CD8-positive, alpha-beta memory T cell (primary cell): ENCODE results near the gene SPDYC. TPM values are rescaled to one million over a fixed set of nuclear protein-coding genes. Genes with fewer than 3 reads are reported as not detected.
"Not testable (repeated sequence)": the region's sequence is repeated elsewhere in the genome, so short reads cannot be mapped to it uniquely, and the experiment has no call there.

Experiments used
- CTCF ChIA-PET: fragments of 350-600 bp; sonication (Branson Sonifier 250); formaldehyde crosslinking; loops from one replicate; lab custom pipeline; 2021; ENCODE audit warnings: antibody characterized with exemption; lab: Charles Lee
- POLR2A ChIA-PET: fragments of 350-600 bp; sonication (Branson Sonifier 250); formaldehyde crosslinking; loops from one replicate; lab custom pipeline; 2021; ENCODE audit warnings: antibody characterized with exemption; lab: Charles Lee
- DNase-seq, 5 donors: peaks; one replicate each; pipeline versions ENCODE4 v3.0.0 to v3.0.0-alpha.2; 2020 to 2022; ENCODE audit warnings: mixed read lengths in 1 of 5
- H3K27ac ChIP-seq: one replicate; pipeline ENCODE4 v1.7.0; 2013; ENCODE audit warnings: low read depth, mild to moderate bottlenecking, low read length, moderate library complexity
- H3K27me3 ChIP-seq: 2 replicates; pipeline ENCODE4 v1.7.0; 2013; ENCODE audit warnings: low read length, mild to moderate bottlenecking; ENCODE audit not compliant: insufficient read depth, poor library complexity, severe bottlenecking
- H3K36me3 ChIP-seq: 2 replicates; pipeline ENCODE4 v1.7.0; 2013; ENCODE audit warnings: mild to moderate bottlenecking, low read length, moderate library complexity; ENCODE audit not compliant: insufficient read depth
- H3K4me1 ChIP-seq: 2 replicates; pipeline ENCODE4 v1.7.0; 2013; ENCODE audit warnings: mild to moderate bottlenecking, low read length, moderate library complexity; ENCODE audit not compliant: insufficient read depth
- H3K4me3 ChIP-seq: 2 replicates; pipeline ENCODE4 v1.7.0; 2013; ENCODE audit warnings: mild to moderate bottlenecking, low read length
- H3K9me3 ChIP-seq: 2 replicates; pipeline ENCODE4 v1.7.0; 2013; ENCODE audit warnings: mild to moderate bottlenecking, low read length
- H3K27ac Mint-ChIP-seq, 8 donors: one replicate each; pipeline ENCODE4 v1.8.0; 2020 to 2021; ENCODE audit warnings: mixed read lengths in 8 of 8, mild to moderate bottlenecking in 6 of 8, inconsistent platforms in 3 of 8, moderate library complexity in 3 of 8
- H3K27me3 Mint-ChIP-seq, 2 donors: one replicate each; pipeline ENCODE4 v1.8.0; 2020 to 2021; ENCODE audit warnings: mixed read lengths in 2 of 2, mild to moderate bottlenecking in 1 of 2, moderate library complexity in 1 of 2
- H3K36me3 Mint-ChIP-seq, 3 donors: one replicate each; pipeline ENCODE4 v1.8.0; 2020 to 2021; ENCODE audit warnings: mixed read lengths in 3 of 3, inconsistent platforms in 1 of 3, mild to moderate bottlenecking in 1 of 3
- H3K4me1 Mint-ChIP-seq, 3 donors: one replicate each; pipeline ENCODE4 v1.8.0; 2020 to 2021; ENCODE audit warnings: mixed read lengths in 3 of 3, inconsistent platforms in 1 of 3, mild to moderate bottlenecking in 1 of 3
- H3K4me3 Mint-ChIP-seq, 7 donors: one replicate each; pipeline ENCODE4 v1.8.0; 2020 to 2021; ENCODE audit warnings: mixed read lengths in 7 of 7, mild to moderate bottlenecking in 6 of 7, moderate library complexity in 4 of 7, inconsistent platforms in 2 of 7
- H3K9me3 Mint-ChIP-seq, 5 donors: one replicate each; pipeline ENCODE4 v1.8.0; 2020 to 2022; ENCODE audit warnings: mixed read lengths in 5 of 5, mild to moderate bottlenecking in 3 of 5, moderate library complexity in 2 of 5, inconsistent platforms in 1 of 5
- polyA plus RNA-seq: library from polyadenylated mRNA; unstranded; fragments of 300-500 nt; fragmentation: Illumina TruSeq; gene quantifications from one replicate; pipeline ENCODE4 v1.2.3, GENCODE V29; 2021
- total RNA-seq, 2 experiments: library from RNA; stranded (reverse); gene quantifications; one replicate each; pipeline ENCODE4 v1.2.3, GENCODE V29; 2021

SPDYC gene
- total and polyA plus RNA-seq, 3 experiments from 2014 or later: not detected

- H3K36me3 ChIP-seq: peaks cover 23% of the 10 kb centered on the region
- Mint-ChIP-seq H3K4me1 (peaks cover 35 to 52% (median 36%) of the 10 kb centered on the region in 3 donors), H3K27ac (peak overlapping the region; percentile 98 to 100 (median 100)), H3K9me3 (no peaks in the 10 kb centered on the region), H3K36me3 (peaks cover 0 to 42% (median 4%) of the 10 kb centered on the region in 3 donors), H3K27me3 (peaks cover 0 to 4% of the 10 kb centered on the region in 2 donors), H3K4me3 (peak overlapping the region; percentile 94 to 100 (median 98))
- H3K4me3 ChIP-seq: peak overlapping the region; percentile 99
- no peaks in the 10 kb centered on the region for H3K9me3 ChIP-seq
- H3K27ac ChIP-seq: peak overlapping the region; percentile 100
- POLR2A ChIA-PET: interaction anchor here (0.6 to 4.0 kb wide), 15 partner anchors 11 to 390 kb away, joined by 3 to 60 read pairs (median 4); partner anchors contain the start of genes ARL2, CAPN1, CDC42EP2 and DPF2
- no peaks in the 10 kb centered on the region for H3K27me3 ChIP-seq
- no peak for DNase-seq
- CTCF ChIA-PET: interaction anchor here (0.9 to 1.6 kb wide), 10 partner anchors 14 to 724 kb away, joined by 3 to 9 read pairs (median 4); partner anchors contain the start of genes FAU, VPS51 and ZNHIT2
- H3K4me1 ChIP-seq: peaks cover 31% of the 10 kb centered on the region
Observed at GRCh38 chr11:65135633-65136145, 34.3 kb upstream of the SPDYC start.

GRCh38 chr11:65136515-65137096 is 33.4 kb upstream of the SPDYC start:
- H3K27ac ChIP-seq: no peak overlapping the region
- ChIA-PET POLR2A (interaction anchor here (0.6 to 4.0 kb wide), 6 partner anchors 12 to 1198 kb away, joined by 3 to 60 read pairs (median 4); partner anchors contain the start of genes FAU, MRPL49, NAA40 and SAC3D1), CTCF (interaction anchor here (1.4 to 1.6 kb wide), 2 partner anchors 15 to 26 kb away, joined by 4 read pairs; partner anchors contain the start of gene FAU)
- H3K27me3 Mint-ChIP-seq: peaks cover 0 to 5% of the 10 kb centered on the region in 2 donors
- peak overlapping the region in 5 of 7 donors; percentile 21 to 75 (median 63) for H3K4me3 Mint-ChIP-seq
- H3K27me3 ChIP-seq: no peaks in the 10 kb centered on the region
- no peak for DNase-seq
- peaks cover 0 to 33% (median 1%) of the 10 kb centered on the region in 3 donors for H3K36me3 Mint-ChIP-seq
- peak overlapping the region; percentile 85 to 100 (median 92) for H3K27ac Mint-ChIP-seq
- H3K9me3 Mint-ChIP-seq: no peaks in the 10 kb centered on the region
- H3K4me1 ChIP-seq: peaks cover 31% of the 10 kb centered on the region
- peaks cover 14% of the 10 kb centered on the region for H3K36me3 ChIP-seq
- H3K9me3 ChIP-seq: no peaks in the 10 kb centered on the region
- no peak overlapping the region for H3K4me3 ChIP-seq
- peaks cover 35 to 47% (median 36%) of the 10 kb centered on the region in 3 donors for H3K4me1 Mint-ChIP-seq

- ChIA-PET CTCF (no interaction called here), POLR2A (no interaction called here)
- H3K4me3 Mint-ChIP-seq: no peak overlapping the region
- no peak for DNase-seq
- H3K4me3 ChIP-seq: no peak overlapping the region
- H3K9me3 ChIP-seq: no peaks in the 10 kb centered on the region
- peaks cover 1 to 14% of the 10 kb centered on the region in 2 donors for H3K27me3 Mint-ChIP-seq
- no peaks in the 10 kb centered on the region for H3K27me3 ChIP-seq
- H3K27ac ChIP-seq: no peak overlapping the region
- H3K36me3 Mint-ChIP-seq: no peaks in the 10 kb centered on the region
- no peaks in the 10 kb centered on the region for H3K4me1 ChIP-seq
- no peaks in the 10 kb centered on the region for H3K36me3 ChIP-seq
- no peaks in the 10 kb centered on the region for H3K9me3 Mint-ChIP-seq
- no peak overlapping the region for H3K27ac Mint-ChIP-seq
- H3K4me1 Mint-ChIP-seq: peaks cover 0 to 2% (median 0%) of the 10 kb centered on the region in 3 donors
Observed at GRCh38 chr11:65141896-65142494, 28.0 kb upstream of the SPDYC start.

GRCh38 chr11:65147352-65148075 is 22.5 kb upstream of the SPDYC start:
- H3K4me3 ChIP-seq: no peak overlapping the region
- H3K4me1 ChIP-seq: no peaks in the 10 kb centered on the region
- H3K4me3 Mint-ChIP-seq: no peak overlapping the region
- H3K27me3 ChIP-seq: no peaks in the 10 kb centered on the region
- no peaks in the 10 kb centered on the region for H3K36me3 Mint-ChIP-seq
- no peak overlapping the region for H3K27ac ChIP-seq
- CTCF ChIA-PET: interaction anchor here (1.1 kb wide), 1 partner anchor 26 kb away, joined by 3 read pairs; the partner anchor contains the start of genes FAU and MRPL49
- H3K4me1 Mint-ChIP-seq: no peaks in the 10 kb centered on the region
- no peak overlapping the region for H3K27ac Mint-ChIP-seq
- H3K36me3 ChIP-seq: no peaks in the 10 kb centered on the region
- no peaks in the 10 kb centered on the region for H3K9me3 ChIP-seq
- peaks cover 4 to 14% of the 10 kb centered on the region in 2 donors for H3K27me3 Mint-ChIP-seq
- H3K9me3 Mint-ChIP-seq: peaks cover 0 to 3% (median 0%) of the 10 kb centered on the region in 5 donors
- POLR2A ChIA-PET: no interaction called here
- DNase-seq: no peak

GRCh38 chr11:65148657-65149056 is 21.4 kb upstream of the SPDYC start:
- CTCF ChIA-PET: no interaction called here
- peak overlapping the region in 1 of 8 donors; percentile 68 for H3K27ac Mint-ChIP-seq

GRCh38 chr11:65150131-65150508 is 19.9 kb upstream of the SPDYC start:
- H3K4me3 Mint-ChIP-seq, H3K27ac Mint-ChIP-seq, H3K4me3 ChIP-seq, H3K27me3 ChIP-seq, H3K27me3 Mint-ChIP-seq, POLR2A ChIA-PET, H3K36me3 ChIP-seq, H3K4me1 Mint-ChIP-seq, H3K36me3 Mint-ChIP-seq, CTCF ChIA-PET, H3K9me3 Mint-ChIP-seq, H3K9me3 ChIP-seq, H3K4me1 ChIP-seq, DNase-seq: not testable (repeated sequence)
- H3K27ac ChIP-seq: peak overlapping the region; percentile 25

More at GRCh38 chr11:65148657-65149056, 21.4 kb upstream of the SPDYC start:
- Histone ChIP-seq H3K36me3 (no peaks in the 10 kb centered on the region), H3K9me3 (no peaks in the 10 kb centered on the region), H3K27ac (no peak overlapping the region), H3K27me3 (no peaks in the 10 kb centered on the region), H3K4me3 (no peak overlapping the region), H3K4me1 (no peaks in the 10 kb centered on the region)
- H3K4me3 Mint-ChIP-seq: no peak overlapping the region
- H3K36me3 Mint-ChIP-seq: no peaks in the 10 kb centered on the region
- POLR2A ChIA-PET: no interaction called here
- H3K4me1 Mint-ChIP-seq: no peaks in the 10 kb centered on the region
- peaks cover 0 to 3% (median 0%) of the 10 kb centered on the region in 5 donors for H3K9me3 Mint-ChIP-seq
- no peak for DNase-seq
- H3K27me3 Mint-ChIP-seq: peaks cover 4 to 10% of the 10 kb centered on the region in 2 donors

GRCh38 chr11:65150509-65151299 is 19.3 kb upstream of the SPDYC start:
- DNase-seq: no peak
- H3K27me3 Mint-ChIP-seq: peaks cover 1 to 4% of the 10 kb centered on the region in 2 donors
- CTCF ChIA-PET: no interaction called here

More at GRCh38 chr11:65150509-65151299, 19.3 kb upstream of the SPDYC start:
- peak overlapping the region; percentile 25 for H3K27ac ChIP-seq
- no peaks in the 10 kb centered on the region for H3K36me3 ChIP-seq
- H3K9me3 Mint-ChIP-seq: peaks cover 0 to 3% (median 0%) of the 10 kb centered on the region in 5 donors
- no peaks in the 10 kb centered on the region for H3K27me3 ChIP-seq
- no peak overlapping the region for H3K4me3 ChIP-seq
- POLR2A ChIA-PET: no interaction called here
- H3K9me3 ChIP-seq: no peaks in the 10 kb centered on the region
- no peaks in the 10 kb centered on the region for H3K4me1 ChIP-seq
- no peaks in the 10 kb centered on the region for H3K36me3 Mint-ChIP-seq
- H3K27ac Mint-ChIP-seq: peak overlapping the region in 2 of 8 donors; percentile 29 to 55
- no peak overlapping the region for H3K4me3 Mint-ChIP-seq
- no peaks in the 10 kb centered on the region for H3K4me1 Mint-ChIP-seq
